NCI-H2029 treated with DMSO at 0.1 percent for 48 hours (cell line): ENCODE results near the gene CATSPER2.
"Not testable (repeated sequence)": the region's sequence is repeated elsewhere in the genome, so short reads cannot be mapped to it uniquely, and the experiment has no call there.

Experiments
- DNase-seq: peaks from one replicate; lab custom pipeline; 2025; lab: John Stamatoyannopoulos, UW

The CATSPER2 gene

DNA sequence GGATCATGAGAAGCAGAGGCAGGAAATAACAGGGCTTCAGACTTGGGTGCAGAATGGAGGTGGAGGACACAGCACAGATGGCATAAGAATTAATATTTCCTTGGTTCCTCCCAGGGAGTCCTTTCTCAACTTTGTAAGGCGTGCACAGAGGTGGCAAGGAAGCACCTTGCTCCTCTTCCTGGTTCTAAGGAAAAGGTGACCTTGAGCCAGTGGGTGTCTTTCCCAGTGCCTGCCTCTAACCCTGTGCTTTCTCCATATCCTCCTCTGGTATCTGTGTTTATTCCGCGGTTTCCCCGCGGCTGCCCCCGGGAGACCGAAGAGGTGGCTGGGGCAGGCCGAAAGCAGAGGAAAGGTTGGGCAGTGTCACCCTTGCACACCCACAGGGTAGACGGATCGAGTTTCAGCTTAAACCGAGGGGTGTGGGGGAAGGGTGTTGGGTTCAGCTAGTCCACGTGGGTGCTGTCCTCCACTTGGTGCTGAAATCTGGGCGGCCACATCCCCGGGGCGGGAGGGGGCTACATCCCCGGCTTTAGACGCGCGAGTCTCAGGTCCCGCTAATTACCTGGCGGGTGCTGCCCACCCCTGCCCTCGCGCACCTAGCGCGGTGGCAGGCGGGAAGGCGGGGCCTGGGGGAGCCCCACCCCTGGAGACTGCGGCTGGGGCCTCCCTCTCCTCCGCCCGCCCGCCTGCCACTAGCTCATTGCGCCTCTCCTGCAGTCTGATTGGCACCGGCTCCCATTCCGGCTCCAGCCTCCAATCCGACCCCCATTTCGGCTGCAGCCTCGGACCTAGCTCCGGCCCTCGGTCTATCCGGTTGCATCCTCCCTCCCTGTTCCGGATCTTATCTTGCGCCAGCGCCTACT is 55.1 kb downstream of the CATSPER2 start, which contains the start of gene CKMT1B:
Gene CKMT1B, plus strand, starts transcription at position 700 of the 863 bp plus-strand sequence. CDS start 192 bp downstream, outside the sequence.
- DNase-seq = not testable (repeated sequence)

GRCh38 chr15:43592841-43593240 is 55.8 kb downstream of the CATSPER2 start:
- not testable (repeated sequence) for DNase-seq

- not testable (repeated sequence) for DNase-seq
Measured at GRCh38 chr15:43589778-43590466, 58.7 kb downstream of the CATSPER2 start, which contains the start of gene PPIP5K1. Gene PPIP5K1, minus strand, starts transcription at chr15:43590208. Its CDS starts 5,704 bp downstream, at chr15:43584504.
